ENCODE results near the gene NQO2. TPM values are rescaled to one million over a fixed set of nuclear protein-coding genes. Genes with fewer than 3 reads are reported as not detected.

Gene NQO2
- total and polyA plus RNA-seq, 4 experiments from 2014 or later, result 34.2 to 53.1 (median 42.8) TPM

- peaks cover 4% of the 10 kb centered on the region for H3K36me3 ChIP-seq (ENCODE audit: insufficient read depth, low read length)
- peak within 1 kb of the TSS; percentile 94 to 99 (median 96) for H3K4me3 Mint-ChIP-seq
- peaks cover 0 to 6% (median 0%) of the 10 kb centered on the region in 8 donors for H3K9me3 Mint-ChIP-seq
- DNase-seq, result peak; percentile 93 to 96 (median 94)
- H3K27me3 Mint-ChIP-seq, result no peaks in the 10 kb centered on the region
- peak within 1 kb of the TSS; percentile 98 for H3K27ac ChIP-seq (ENCODE audit: low read depth, low read length)
- ChIA-PET CTCF (ENCODE audit: partially characterized antibody) (interaction anchor here (0.8 to 3.8 kb wide), 10 partner anchors 12 to 79 kb away, joined by 3 to 16 read pairs (median 4); partner anchors contain the start of gene NQO2), POLR2A (ENCODE audit: partially characterized antibody) (interaction anchor here (0.8 to 6.7 kb wide), 21 partner anchors 9 to 1067 kb away, joined by 3 to 107 read pairs (median 6); partner anchors contain the start of genes BPHL, ECI2, NQO2 and PSMG4)
- peaks cover 61% of the 10 kb centered on the region for H3K4me1 ChIP-seq (ENCODE audit: insufficient read depth, low read length)
- H3K9me3 ChIP-seq (ENCODE audit: control insufficient read depth in 1 of 2, low read length in 2 of 2), result no peaks in the 10 kb centered on the region
- intact Hi-C loops (cut with micrococcal nuclease), result loop anchor here (1.0 to 5.0 kb wide), 9 partner anchors 50 to 950 kb away; partner anchors contain the start of genes BPHL, NQO2, PSMG4 and TUBB2A
- peak within 1 kb of the TSS; percentile 64 to 88 for H3K4me3 ChIP-seq (ENCODE audit: low read length in 2 of 2)
- H3K27me3 ChIP-seq (ENCODE audit: insufficient read depth, low read length), result no peaks in the 10 kb centered on the region
- H3K27ac Mint-ChIP-seq, result peak within 1 kb of the TSS; percentile 96 to 99 (median 98)
- peaks cover 40 to 85% (median 57%) of the 10 kb centered on the region in 4 donors for H3K4me1 Mint-ChIP-seq
- peaks cover 7 to 34% of the 10 kb centered on the region in 2 donors for H3K36me3 Mint-ChIP-seq
Observed at GRCh38 chr6:3068329-3069214, 68.9 kb downstream of the NQO2 start, which contains the start of gene RIPK1. Gene RIPK1, plus strand, starts transcription at chr6:3068494. Its CDS starts 8,330 bp downstream, at chr6:3076824.

Other genes with a start within 250 kb of the NQO2 start
- gene MYLK4, start 249.0 kb upstream of the NQO2 start, total RNA-seq, result under 1 TPM; 0.38 to 0.42 TPM
- under 1 TPM; 0.04 to 0.24 TPM for gene MYLK4, start 249.0 kb upstream of the NQO2 start, polyA plus RNA-seq
- gene WRNIP1, start 234.5 kb upstream of the NQO2 start, total RNA-seq, result 10 to 100 TPM; 41.1 to 42.7 TPM
- 10 to 100 TPM; 27.3 to 54.1 TPM for gene WRNIP1, start 234.5 kb upstream of the NQO2 start, polyA plus RNA-seq
- 10 to 100 TPM; 56.7 to 58.0 TPM for gene SERPINB1, start 158.0 kb upstream of the NQO2 start, total RNA-seq
- 100 to 1,000 TPM; 126 to 159 TPM for gene SERPINB1, start 158.0 kb upstream of the NQO2 start, polyA plus RNA-seq
- gene SERPINB9, start 96.6 kb upstream of the NQO2 start, total RNA-seq, result 10 to 100 TPM; 83.2 to 88.5 TPM
- 10 to 100 TPM; 20.4 to 41.0 TPM for gene SERPINB9, start 96.6 kb upstream of the NQO2 start, polyA plus RNA-seq
- gene SERPINB6, start 28.3 kb upstream of the NQO2 start, total RNA-seq, result 10 to 100 TPM; 41.2 to 41.9 TPM
- 10 to 100 TPM; 47.1 to 58.0 TPM for gene SERPINB6, start 28.3 kb upstream of the NQO2 start, polyA plus RNA-seq
- gene RIPK1, start 68.6 kb downstream of the NQO2 start, total RNA-seq, result 10 to 100 TPM; 38.7 to 39.0 TPM
- gene RIPK1, start 68.6 kb downstream of the NQO2 start, polyA plus RNA-seq, result 10 to 100 TPM; 13.1 to 31.0 TPM
- 10 to 100 TPM; 11.9 to 13.7 TPM for gene BPHL, start 118.8 kb downstream of the NQO2 start, total RNA-seq
- 1 to 10 TPM; 8.1 to 8.4 TPM for gene BPHL, start 118.8 kb downstream of the NQO2 start, polyA plus RNA-seq
- 1 to 10 TPM; 5.2 to 5.4 TPM for gene TUBB2A, start 157.7 kb downstream of the NQO2 start, total RNA-seq
- gene TUBB2A, start 157.7 kb downstream of the NQO2 start, polyA plus RNA-seq, result 1 to 10 TPM; 7.3 to 8.4 TPM
- gene TUBB2B, start 227.8 kb downstream of the NQO2 start, total RNA-seq, result not detected
- gene TUBB2B, start 227.8 kb downstream of the NQO2 start, polyA plus RNA-seq, result under 1 TPM; 0.22 to 0.32 TPM